Activated CD4-positive, alpha-beta memory T cell treated with anti-CD3 and anti-CD28 coated beads, Interleukin-2, amount 10 ng/mL, durations not matched to agents 7 days and 5 days (primary cell): ENCODE data around the gene MYO18A. TPM values are rescaled to one million over a fixed set of nuclear protein-coding genes. Genes with fewer than 3 reads are reported as not detected.
"Not testable (repeated sequence)": the region's sequence is repeated elsewhere in the genome, so short reads cannot be mapped to it uniquely, and the experiment has no call there.

Experiments
- CTCF ChIA-PET: fragments of 350-600 bp; sonication (Branson Sonifier 250); formaldehyde crosslinking; loops from one replicate; lab custom pipeline; 2021; ENCODE audit warnings: antibody characterized with exemption, inconsistent platforms; lab: Charles Lee
- POLR2A ChIA-PET: fragments of 350-600 bp; sonication (Branson Sonifier 250); formaldehyde crosslinking; loops from one replicate; lab custom pipeline; 2021; ENCODE audit warnings: antibody characterized with exemption; lab: Charles Lee
- DNase-seq: peaks from one replicate; pipeline ENCODE4 v3.0.0-alpha.2; 2020
- H3K27ac Mint-ChIP-seq: one replicate; pipeline ENCODE4 v1.8.0; 2021; ENCODE audit warnings: mild to moderate bottlenecking, mixed read lengths
- H3K27me3 Mint-ChIP-seq: one replicate; pipeline ENCODE4 v1.8.0; 2021; ENCODE audit warnings: mixed read lengths
- H3K36me3 Mint-ChIP-seq: one replicate; pipeline ENCODE4 v1.8.0; 2021; ENCODE audit warnings: low read depth, mixed read lengths
- H3K4me1 Mint-ChIP-seq: one replicate; pipeline ENCODE4 v1.8.0; 2021; ENCODE audit warnings: mixed read lengths
- H3K4me3 Mint-ChIP-seq: one replicate; pipeline ENCODE4 v1.8.0; 2021; ENCODE audit warnings: mild to moderate bottlenecking, mixed read lengths
- H3K9me3 Mint-ChIP-seq: one replicate; pipeline ENCODE4 v1.8.0; 2021; ENCODE audit warnings: mixed read lengths
- total RNA-seq, 2 experiments: library from RNA; stranded (reverse); gene quantifications; one replicate each; pipeline ENCODE4 v1.2.3, GENCODE V29; 2021

Gene MYO18A
- total RNA-seq, 2 experiments from 2014 or later = 92.6 to 100 TPM

GRCh38 chr17:29210879-29211278, 30.7 kb upstream of the MYO18A start:
- Mint-ChIP-seq H3K4me3 (no peak overlapping the region), H3K4me1 (peaks cover 6% of the 10 kb centered on the region), H3K27me3 (peaks cover 2% of the 10 kb centered on the region), H3K36me3 (no peaks in the 10 kb centered on the region), H3K9me3 (no peaks in the 10 kb centered on the region), H3K27ac (no peak overlapping the region)
- DNase-seq = no peak
- ChIA-PET POLR2A (no interaction called here), CTCF (interaction anchor here (0.6 to 1.0 kb wide), 4 partner anchors 17 to 126 kb away, joined by 3 to 5 read pairs (median 3); no protein-coding TSS in a partner anchor)

GRCh38 chr17:29209073-29209472, 28.9 kb upstream of the MYO18A start:
- no peak for DNase-seq

GRCh38 chr17:29207975-29208374, 27.8 kb upstream of the MYO18A start:
- no peak for DNase-seq
- H3K27me3 Mint-ChIP-seq = peaks cover 9% of the 10 kb centered on the region
- H3K4me1 Mint-ChIP-seq = peaks cover 1% of the 10 kb centered on the region
- H3K27ac Mint-ChIP-seq = no peak overlapping the region
- H3K36me3 Mint-ChIP-seq = no peaks in the 10 kb centered on the region
- ChIA-PET POLR2A (interaction anchor here (0.8 kb wide), 1 partner anchor 13 kb away, joined by 3 read pairs; no protein-coding TSS in a partner anchor), CTCF (interaction anchor here (0.8 to 1.9 kb wide), 6 partner anchors 9 to 242 kb away, joined by 3 to 7 read pairs (median 4); no protein-coding TSS in a partner anchor)
- H3K4me3 Mint-ChIP-seq = no peak overlapping the region
- H3K9me3 Mint-ChIP-seq = no peaks in the 10 kb centered on the region

More at GRCh38 chr17:29209073-29209472, 28.9 kb upstream of the MYO18A start:
- Mint-ChIP-seq H3K4me3 (no peak overlapping the region), H3K36me3 (no peaks in the 10 kb centered on the region), H3K4me1 (peaks cover 6% of the 10 kb centered on the region), H3K27ac (no peak overlapping the region), H3K9me3 (no peaks in the 10 kb centered on the region), H3K27me3 (peaks cover 6% of the 10 kb centered on the region)
- CTCF ChIA-PET = no interaction called here
- POLR2A ChIA-PET = no interaction called here

- DNase-seq = no peak
- Mint-ChIP-seq H3K36me3 (no peaks in the 10 kb centered on the region), H3K4me3 (no peak overlapping the region), H3K4me1 (no peaks in the 10 kb centered on the region), H3K9me3 (no peaks in the 10 kb centered on the region), H3K27ac (no peak overlapping the region), H3K27me3 (peaks cover 13% of the 10 kb centered on the region)
- ChIA-PET CTCF (interaction anchor here (1.0 to 3.3 kb wide), 4 partner anchors 12 to 56 kb away, joined by 3 to 9 read pairs (median 4); partner anchors contain the start of gene MYO18A), POLR2A (no interaction called here)
These were observed 24.8 kb upstream of the MYO18A start for GRCh38 chr17:29205047-29205446.

- H3K36me3 Mint-ChIP-seq, DNase-seq, H3K4me3 Mint-ChIP-seq, H3K27ac Mint-ChIP-seq, H3K4me1 Mint-ChIP-seq, POLR2A ChIA-PET, H3K9me3 Mint-ChIP-seq: not testable (repeated sequence)
- CTCF ChIA-PET = interaction anchor here (1.1 to 3.3 kb wide), 3 partner anchors 13 to 80 kb away, joined by 3 to 9 read pairs (median 3); partner anchors contain the start of gene MYO18A
- peaks cover 13% of the 10 kb centered on the region for H3K27me3 Mint-ChIP-seq
These were observed 24.0 kb upstream of the MYO18A start for GRCh38 chr17:29204068-29204804.

DNA sequence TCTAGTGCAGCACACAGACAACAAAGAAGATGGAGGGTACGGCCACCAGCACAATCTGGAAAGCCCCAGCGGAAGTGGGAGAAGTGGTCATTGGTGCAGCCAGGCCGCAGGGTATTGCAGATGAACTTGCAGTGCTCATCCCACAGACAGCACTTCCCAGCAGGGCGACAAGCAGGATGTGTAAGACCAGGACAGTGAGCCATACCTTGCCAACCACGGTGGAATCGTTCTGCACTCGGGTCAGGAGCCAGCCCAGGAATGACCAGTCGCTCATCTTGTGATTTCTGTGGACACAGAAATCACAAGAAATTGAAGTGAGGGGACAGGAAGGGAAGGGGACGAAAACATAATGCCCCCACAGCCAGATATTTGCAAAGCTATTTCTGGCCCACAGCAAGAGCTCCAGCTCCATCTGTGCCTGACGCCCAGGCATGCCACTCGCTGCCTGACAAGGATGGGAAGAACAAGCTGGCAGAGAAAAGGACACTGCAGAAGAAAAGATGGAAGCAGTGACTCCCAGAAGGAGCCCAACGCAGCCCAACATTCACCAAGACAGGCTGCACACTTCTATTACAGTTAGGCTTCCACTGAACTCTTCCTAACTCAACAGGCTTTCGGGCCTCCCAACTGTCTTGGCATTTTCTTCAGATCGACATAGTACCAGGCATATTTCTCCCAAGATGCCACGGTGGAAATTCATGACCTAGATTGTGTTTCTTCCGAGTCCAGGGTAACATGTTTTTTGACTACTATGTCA, 17.5 kb upstream of the MYO18A start:
- H3K9me3 Mint-ChIP-seq = no peaks in the 10 kb centered on the region

DNA sequence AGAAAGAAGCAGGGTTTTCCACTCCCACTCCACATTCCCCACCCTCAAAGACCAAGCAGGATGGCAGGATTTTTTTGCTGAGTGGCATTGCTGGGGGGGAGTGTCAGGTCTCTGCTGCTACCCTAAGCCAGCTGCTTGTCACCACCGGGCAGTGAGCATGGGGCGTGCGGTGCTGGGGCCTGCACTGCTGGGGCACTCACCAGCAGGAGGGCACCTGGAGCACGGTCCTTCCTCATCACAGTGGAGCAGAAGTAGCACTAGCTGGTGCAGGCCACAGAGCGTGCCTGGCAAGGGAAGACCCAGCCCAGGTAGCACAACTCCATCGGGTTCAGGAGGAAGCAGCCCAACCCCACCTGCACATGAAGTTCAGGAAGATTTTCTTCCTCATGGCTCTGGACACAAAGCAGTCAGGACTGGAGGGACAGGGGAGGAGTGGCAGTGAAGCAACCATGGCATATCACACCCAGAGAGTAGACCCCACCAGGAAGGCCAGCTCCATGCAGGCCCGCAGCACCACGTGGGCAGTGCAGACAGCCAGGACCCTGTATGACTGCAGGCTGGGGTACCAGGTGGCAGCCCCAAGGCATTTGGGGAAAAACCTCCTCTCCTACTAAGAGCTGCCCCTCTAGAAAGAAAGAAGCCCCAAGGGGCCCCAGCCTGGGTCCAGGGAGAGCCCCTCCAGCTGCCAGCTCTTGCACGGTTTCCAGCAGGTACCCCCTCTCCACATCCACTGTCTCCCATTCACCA, 16.7 kb upstream of the MYO18A start:
- no peaks in the 10 kb centered on the region for H3K4me1 Mint-ChIP-seq
- no peaks in the 10 kb centered on the region for H3K9me3 Mint-ChIP-seq
- H3K27me3 Mint-ChIP-seq = peaks cover 27% of the 10 kb centered on the region
- H3K27ac Mint-ChIP-seq = no peak overlapping the region
- no peak for DNase-seq
- H3K36me3 Mint-ChIP-seq = no peaks in the 10 kb centered on the region
- ChIA-PET CTCF (interaction anchor here (1.2 to 7.7 kb wide), 2 partner anchors 16 to 73 kb away, joined by 3 to 41 read pairs; partner anchors contain the start of gene MYO18A), POLR2A (interaction anchor here (1.1 kb wide), 1 partner anchor 12 kb away, joined by 6 read pairs; no protein-coding TSS in a partner anchor)
- no peak overlapping the region for H3K4me3 Mint-ChIP-seq

More for the DNA sequence above, 17.5 kb upstream of the MYO18A start:
- no peak overlapping the region for H3K27ac Mint-ChIP-seq
- ChIA-PET CTCF (interaction anchor here (0.8 to 7.7 kb wide), 3 partner anchors 17 to 81 kb away, joined by 3 to 41 read pairs (median 3); partner anchors contain the start of gene MYO18A), POLR2A (no interaction called here)
- no peak overlapping the region for H3K4me3 Mint-ChIP-seq
- no peaks in the 10 kb centered on the region for H3K36me3 Mint-ChIP-seq
- no peak for DNase-seq
- H3K27me3 Mint-ChIP-seq = peaks cover 23% of the 10 kb centered on the region
- no peaks in the 10 kb centered on the region for H3K4me1 Mint-ChIP-seq

DNA sequence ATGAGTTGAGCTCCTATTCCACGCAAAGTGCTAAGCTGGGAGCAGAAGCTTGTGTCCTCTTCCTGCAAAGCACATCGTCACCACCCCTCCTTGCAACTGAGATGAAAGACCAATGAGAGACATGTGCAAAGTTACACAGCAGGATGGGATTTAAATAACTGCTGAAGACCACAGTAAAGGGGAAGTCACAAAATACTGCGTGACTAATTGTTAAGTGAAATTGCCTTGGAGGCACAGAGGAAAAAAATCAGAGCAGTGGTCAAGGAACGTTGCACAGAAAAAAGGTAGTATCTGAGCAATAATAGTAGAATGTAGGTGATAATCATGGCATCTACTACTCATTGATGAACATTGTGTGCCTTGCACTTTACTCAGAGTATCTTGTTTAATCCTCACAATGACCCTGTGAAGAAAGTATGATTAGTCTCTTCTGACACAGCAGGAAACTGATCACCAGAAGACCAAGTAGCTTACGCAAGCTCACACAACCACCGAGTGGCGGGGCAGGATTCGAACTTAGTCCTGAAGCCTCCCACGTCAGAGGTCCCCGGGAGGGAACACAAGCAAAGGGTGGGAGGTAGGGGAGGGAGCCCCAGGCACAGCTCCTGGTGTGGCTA, 15.4 kb upstream of the MYO18A start:
- POLR2A ChIA-PET = interaction anchor here (1.0 kb wide), 1 partner anchor 12 kb away, joined by 3 read pairs; no protein-coding TSS in a partner anchor
- no peaks in the 10 kb centered on the region for H3K9me3 Mint-ChIP-seq
- no peaks in the 10 kb centered on the region for H3K4me1 Mint-ChIP-seq
- CTCF ChIA-PET = interaction anchor here (1.1 to 7.7 kb wide), 5 partner anchors 14 to 78 kb away, joined by 3 to 41 read pairs (median 6); partner anchors contain the start of gene MYO18A
- no peak for DNase-seq
- no peak overlapping the region for H3K4me3 Mint-ChIP-seq
- no peaks in the 10 kb centered on the region for H3K36me3 Mint-ChIP-seq
- H3K27me3 Mint-ChIP-seq = peaks cover 29% of the 10 kb centered on the region
- no peak overlapping the region for H3K27ac Mint-ChIP-seq

GRCh38 chr17:29194669-29195068, 14.5 kb upstream of the MYO18A start:
- Mint-ChIP-seq H3K4me3 (no peak overlapping the region), H3K27ac (no peak overlapping the region), H3K27me3 (peaks cover 32% of the 10 kb centered on the region), H3K9me3 (no peaks in the 10 kb centered on the region), H3K36me3 (no peaks in the 10 kb centered on the region), H3K4me1 (no peaks in the 10 kb centered on the region)
- no peak for DNase-seq
- POLR2A ChIA-PET = interaction anchor here (1.0 kb wide), 1 partner anchor 13 kb away, joined by 3 read pairs; no protein-coding TSS in a partner anchor
- CTCF ChIA-PET = interaction anchor here (1.1 to 7.7 kb wide), 7 partner anchors 14 to 77 kb away, joined by 3 to 41 read pairs (median 6); partner anchors contain the start of gene MYO18A

DNA sequence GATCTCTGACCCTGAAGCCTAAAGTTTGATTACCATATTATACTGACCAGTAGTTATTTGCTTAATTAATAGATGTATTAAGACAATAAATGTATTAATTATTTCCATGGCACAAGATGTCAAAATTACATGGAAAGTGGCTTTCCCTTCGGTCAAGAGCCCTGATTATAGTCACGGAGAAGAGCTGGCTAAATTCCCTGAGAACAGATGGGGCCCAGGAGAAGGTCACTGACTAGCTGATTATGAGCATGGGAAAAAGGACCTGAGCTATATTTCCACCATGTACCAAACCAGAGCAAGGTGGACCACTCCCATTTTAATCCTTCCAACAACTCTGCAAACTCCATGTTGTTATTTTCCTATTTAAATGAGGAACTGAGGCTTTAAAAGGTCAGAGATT, 12.9 kb upstream of the MYO18A start:
- Mint-ChIP-seq H3K27me3 (peaks cover 38% of the 10 kb centered on the region), H3K36me3 (no peaks in the 10 kb centered on the region), H3K9me3 (no peaks in the 10 kb centered on the region), H3K4me3 (no peak overlapping the region), H3K27ac (no peak overlapping the region), H3K4me1 (no peaks in the 10 kb centered on the region)
- DNase-seq = no peak
- ChIA-PET POLR2A (no interaction called here), CTCF (interaction anchor here (1.0 to 7.7 kb wide), 5 partner anchors 12 to 69 kb away, joined by 4 to 41 read pairs (median 6); partner anchors contain the start of gene MYO18A)

DNA sequence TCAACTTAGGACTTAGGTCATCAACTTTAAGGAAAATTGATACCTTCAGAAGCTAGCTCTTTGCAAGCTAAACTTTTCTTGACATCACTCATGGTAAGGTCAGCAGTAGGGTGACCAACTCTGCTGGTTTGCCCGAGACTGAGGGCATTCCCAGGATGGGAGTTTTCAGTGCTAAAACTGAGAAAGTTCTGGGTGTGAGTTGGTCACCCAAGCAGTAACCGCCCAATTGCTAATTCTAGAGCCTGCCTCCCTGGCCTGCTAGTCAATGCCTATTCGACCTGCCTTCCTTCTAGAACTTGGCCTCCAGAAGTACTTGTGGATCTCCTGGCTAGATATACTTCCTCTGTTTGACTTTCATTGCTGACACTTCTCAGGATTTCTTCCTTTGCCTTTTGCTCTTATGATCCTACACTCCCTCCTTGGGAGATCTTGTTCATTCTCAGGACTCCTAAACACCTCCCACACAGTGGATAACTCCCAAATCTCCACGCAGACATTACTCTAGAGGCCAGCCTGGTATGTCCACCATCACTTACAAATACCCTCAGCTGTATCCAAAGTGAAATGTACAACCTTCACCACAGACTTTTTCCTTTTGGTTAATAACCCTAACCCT, 10.5 kb upstream of the MYO18A start:
- Mint-ChIP-seq H3K27me3 (peaks cover 30% of the 10 kb centered on the region), H3K4me1 (no peaks in the 10 kb centered on the region), H3K9me3 (no peaks in the 10 kb centered on the region), H3K4me3 (no peak overlapping the region), H3K36me3 (no peaks in the 10 kb centered on the region), H3K27ac (no peak overlapping the region)
- ChIA-PET CTCF (interaction anchor here (2.5 kb wide), 1 partner anchor 10 kb away, joined by 17 read pairs; the partner anchor contains the start of gene MYO18A), POLR2A (no interaction called here)
- no peak for DNase-seq
